ENCODE measurements around the gene UBE2O. TPM values are rescaled to one million over a fixed set of nuclear protein-coding genes. Genes with fewer than 3 reads are reported as not detected.

UBE2O gene
- total RNA-seq, 1 experiment from 2014 or later: 68.9 TPM

- Mint-ChIP-seq H3K9me3 (peaks cover 4% of the 10 kb centered on the region), H3K4me1 (peaks cover 34% of the 10 kb centered on the region), H3K4me3 (peak overlapping the region; percentile 46), H3K27ac (peak overlapping the region; percentile 67; the same call in 1 of the 2 replicates), H3K36me3 (no peaks in the 10 kb centered on the region), H3K27me3 (ENCODE audit: low read depth) (peaks cover 2% of the 10 kb centered on the region; the same call in 1 of the 2 replicates)
- no peak for ATAC-seq
- CTCF ChIA-PET: interaction anchor here (0.5 to 2.7 kb wide), 21 partner anchors 8 to 228 kb away, joined by 3 to 13 read pairs (median 4); partner anchors contain the start of gene CYGB
- POLR2A ChIA-PET: no interaction called here
- DNase-seq (ENCODE audit: low spot score): no peak
- no peak for TF ChIP-seq TP53 (CRISPR knock-in tag; IDR thresholded peaks at IDR 0.05)
- no peak for TF ChIP-seq GABPB1 (CRISPR knock-in tag; IDR thresholded peaks at IDR 0.05)
These were observed 435 bp upstream of the UBE2O start for GRCh38 chr17:76453431-76453743.

- ChIA-PET POLR2A (interaction anchor here (0.6 kb wide), 1 partner anchor 1302 kb away, joined by 3 read pairs; no protein-coding TSS in a partner anchor), CTCF (interaction anchor here (1.0 to 2.7 kb wide), 7 partner anchors 10 to 88 kb away, joined by 3 to 13 read pairs (median 5); no protein-coding TSS in a partner anchor)
- H3K36me3 Mint-ChIP-seq: no peaks in the 10 kb centered on the region
- ATAC-seq (peak; percentile 17), DNase-seq (ENCODE audit: low spot score) (no peak)
- peak overlapping the region; percentile 88 for H3K4me3 Mint-ChIP-seq
- peaks cover 42% of the 10 kb centered on the region for H3K4me1 Mint-ChIP-seq
- TF ChIP-seq ZSCAN18 (CRISPR knock-in tag; IDR thresholded peaks at IDR 0.05) (no peak), JAZF1 (CRISPR knock-in tag; IDR thresholded peaks at IDR 0.05) (no peak), NR1H2 (CRISPR knock-in tag; IDR thresholded peaks at IDR 0.05) (no peak), FOXP1 (CRISPR knock-in tag; IDR thresholded peaks at IDR 0.05; ENCODE audit: borderline replicate concordance) (no peak), MYBL2 (CRISPR knock-in tag; IDR thresholded peaks at IDR 0.05) (no peak), ESRRA (CRISPR knock-in tag; IDR thresholded peaks at IDR 0.05; ENCODE audit: borderline replicate concordance) (no peak), ZNF121 (CRISPR knock-in tag; IDR thresholded peaks at IDR 0.05) (no peak), ZNF512 (CRISPR knock-in tag; IDR thresholded peaks at IDR 0.05; ENCODE audit: borderline replicate concordance) (no peak), ZNF416 (CRISPR knock-in tag; IDR thresholded peaks at IDR 0.05) (no peak), SMAD3 (CRISPR knock-in tag; IDR thresholded peaks at IDR 0.05; ENCODE audit: borderline replicate concordance) (no peak), AFF4 (CRISPR knock-in tag; IDR thresholded peaks at IDR 0.05; ENCODE audit: borderline replicate concordance) (no peak), GRHL2 (CRISPR knock-in tag; IDR thresholded peaks at IDR 0.05; ENCODE audit: insufficient replicate concordance, severe bottlenecking) (no peak)
- H3K27ac Mint-ChIP-seq: 0 out of 2 replicates have a peak overlapping the region, but pooled peaks have one; percentile 41
- peaks cover 4% of the 10 kb centered on the region for H3K9me3 Mint-ChIP-seq
- H3K27me3 Mint-ChIP-seq (ENCODE audit: low read depth): no peaks in the 10 kb centered on the region
These were observed 759 bp downstream of the UBE2O start for GRCh38 chr17:76452127-76452659.

GRCh38 chr17:76451506-76451905 lies 1.4 kb downstream of the UBE2O start:
- H3K9me3 Mint-ChIP-seq: peaks cover 4% of the 10 kb centered on the region
- POLR2A ChIA-PET: interaction anchor here (0.6 kb wide), 2 partner anchors 16 to 1301 kb away, joined by 3 read pairs; no protein-coding TSS in a partner anchor
- peaks cover 48% of the 10 kb centered on the region for H3K4me1 Mint-ChIP-seq
- no peaks in the 10 kb centered on the region for H3K36me3 Mint-ChIP-seq
- DNase-seq (ENCODE audit: low spot score): no peak
- H3K27ac Mint-ChIP-seq: peak overlapping the region; percentile 8
- CTCF ChIA-PET: interaction anchor here (1.0 to 2.7 kb wide), 4 partner anchors 9 to 86 kb away, joined by 3 to 13 read pairs (median 6); no protein-coding TSS in a partner anchor
- H3K27me3 Mint-ChIP-seq (ENCODE audit: low read depth): no peaks in the 10 kb centered on the region
- ATAC-seq: no peak
- peak overlapping the region; percentile 88 for H3K4me3 Mint-ChIP-seq
- TF ChIP-seq ESRRA (CRISPR knock-in tag; IDR thresholded peaks at IDR 0.05; ENCODE audit: borderline replicate concordance): no peak
- no peak for TF ChIP-seq ZNF512 (CRISPR knock-in tag; IDR thresholded peaks at IDR 0.05; ENCODE audit: borderline replicate concordance)
- no peak for TF ChIP-seq HMGXB4 (CRISPR knock-in tag; IDR thresholded peaks at IDR 0.05)
- no peak for TF ChIP-seq ERG (CRISPR knock-in tag; IDR thresholded peaks at IDR 0.05)
